ENCODE data around the gene PAX6.
"Not testable (repeated sequence)": the region's sequence is repeated elsewhere in the genome, so short reads cannot be mapped to it uniquely, and the experiment has no call there.

Gene PAX6

GRCh38 chr11:31767685-31768084, 43.4 kb downstream of the PAX6 start:
- DNase-seq (ENCODE audit: low spot score), result no peak

- DNase-seq (ENCODE audit: low spot score), result no peak
These were observed 44.1 kb downstream of the PAX6 start for GRCh38 chr11:31767066-31767465.

GRCh38 chr11:31764766-31765165, 46.4 kb downstream of the PAX6 start:
- DNase-seq (ENCODE audit: low spot score), result no peak

- DNase-seq (ENCODE audit: low spot score), result no peak
These were observed 46.9 kb downstream of the PAX6 start for GRCh38 chr11:31764261-31764660.

- DNase-seq (ENCODE audit: low spot score), result no peak
These were observed 47.8 kb downstream of the PAX6 start for GRCh38 chr11:31763296-31763695.

- no peak for DNase-seq (ENCODE audit: low spot score)
These were observed 49.5 kb downstream of the PAX6 start for GRCh38 chr11:31761636-31762035.

- no peak for DNase-seq (ENCODE audit: low spot score)
These were observed 53.8 kb downstream of the PAX6 start for GRCh38 chr11:31757260-31757835.

- DNase-seq (ENCODE audit: low spot score), result no peak
These were observed 63.5 kb downstream of the PAX6 start for GRCh38 chr11:31747581-31747980.

GRCh38 chr11:31740731-31741368, 70.3 kb downstream of the PAX6 start:
- DNase-seq (ENCODE audit: low spot score), result not testable (repeated sequence)

GRCh38 chr11:31740131-31740530, 71.0 kb downstream of the PAX6 start:
- DNase-seq (ENCODE audit: low spot score), result no peak
